WTC11 (cell line): ENCODE measurements around the gene SOX18. TPM values are rescaled to one million over a fixed set of nuclear protein-coding genes. Genes with fewer than 3 reads are reported as not detected.
A peak's percentile ranks its signal among the peaks of the same experiment; 100 is the strongest.

Source experiments
- ATAC-seq: fragments of 200-7000 bp; cut with Tn5 transposase; 2 replicates; pipeline ENCODE4 v1.10.0; 2021; ENCODE audit warnings: mild to moderate bottlenecking, moderate library complexity
- CTCF ChIA-PET: fragments of 300-600 bp; sonication (Branson Sonifier 250); formaldehyde crosslinking; loops from one replicate; lab custom pipeline; 2021; ENCODE audit warnings: antibody characterized with exemption; lab: Charles Lee
- POLR2A ChIA-PET: fragments of 350-600 bp; sonication (Branson Sonifier 250); formaldehyde crosslinking; loops from one replicate; lab custom pipeline; 2021; ENCODE audit warnings: antibody characterized with exemption; lab: Charles Lee
- DNase-seq: peaks from one replicate; pipeline ENCODE4 v3.0.0; 2021; ENCODE audit warnings: low spot score
- H3K27ac Mint-ChIP-seq: 2 replicates; pipeline ENCODE4 v1.8.0; 2021; ENCODE audit warnings: mixed read lengths
- H3K27me3 Mint-ChIP-seq: 2 replicates; pipeline ENCODE4 v1.8.0; 2021; ENCODE audit warnings: low read depth, mild to moderate bottlenecking, moderate library complexity, mixed read lengths
- H3K36me3 Mint-ChIP-seq: 2 replicates; pipeline ENCODE4 v1.8.0; 2021; ENCODE audit warnings: mixed read lengths
- H3K4me1 Mint-ChIP-seq: 2 replicates; pipeline ENCODE4 v1.8.0; 2022; ENCODE audit warnings: mixed read lengths
- H3K4me3 Mint-ChIP-seq: 2 replicates; pipeline ENCODE4 v1.8.0; 2021; ENCODE audit warnings: mild to moderate bottlenecking, moderate library complexity, mixed read lengths
- H3K9me3 Mint-ChIP-seq: 2 replicates; pipeline ENCODE4 v1.8.0; 2021; ENCODE audit warnings: mixed read lengths
- E2F1 ChIP-seq: sonication (generic); formaldehyde crosslinking; IDR thresholded peaks from 2 replicates; pipeline ENCODE4 v1.8.0; 2022; ENCODE audit warnings: mild to moderate bottlenecking, missing genetic modification reagents
- ERG ChIP-seq: fragments of 250-450 bp; sonication (Bioruptor Pico); IDR thresholded peaks from 2 replicates; pipeline ENCODE4 v1.8.0; 2021; ENCODE audit warnings: mild to moderate bottlenecking
- GABPB1 ChIP-seq: sonication (generic); formaldehyde crosslinking; IDR thresholded peaks from 2 replicates; pipeline ENCODE4 v1.8.1; 2023; ENCODE audit warnings: mild to moderate bottlenecking, missing genetic modification reagents
- GRHL2 ChIP-seq: fragments of 250-450 bp; sonication (Bioruptor Pico); IDR thresholded peaks from 2 replicates; pipeline ENCODE4 v1.8.0; 2022; ENCODE audit warnings: mild to moderate bottlenecking, moderate library complexity; ENCODE audit not compliant: insufficient replicate concordance, severe bottlenecking
- NFYB ChIP-seq: sonication (generic); formaldehyde crosslinking; conservative IDR thresholded peaks from 2 replicates; pipeline ENCODE4 v1.8.0; 2022; ENCODE audit warnings: low read depth, missing genetic modification reagents
- NR1H2 ChIP-seq: sonication (generic); formaldehyde crosslinking; IDR thresholded peaks from 2 replicates; pipeline ENCODE4 v1.9.0; 2021; ENCODE audit warnings: mild to moderate bottlenecking, moderate library complexity, missing genetic modification reagents
- OVOL2 ChIP-seq: fragments of 250-450 bp; sonication (Bioruptor Pico); IDR thresholded peaks from 2 replicates; pipeline ENCODE4 v1.9.0; 2021; ENCODE audit warnings: mild to moderate bottlenecking, borderline replicate concordance
- ZBTB43 ChIP-seq: sonication (generic); formaldehyde crosslinking; IDR thresholded peaks from 2 replicates; pipeline ENCODE4 v1.8.1; 2023; ENCODE audit warnings: mild to moderate bottlenecking, missing genetic modification reagents
- ZNF121 ChIP-seq: sonication (generic); formaldehyde crosslinking; IDR thresholded peaks from 2 replicates; pipeline ENCODE4 v1.8.0; 2023; ENCODE audit warnings: missing genetic modification reagents
- ZNF138 ChIP-seq: sonication (generic); formaldehyde crosslinking; conservative IDR thresholded peaks from 2 replicates; pipeline ENCODE4 v1.8.1; 2022; ENCODE audit warnings: mild to moderate bottlenecking, moderate library complexity, missing genetic modification reagents
- ZNF232 ChIP-seq: sonication (generic); formaldehyde crosslinking; IDR thresholded peaks from 2 replicates; pipeline ENCODE4 v1.8.0; 2022; ENCODE audit warnings: mild to moderate bottlenecking, missing genetic modification reagents
- total RNA-seq: library from RNA; stranded (reverse); gene quantifications from 3 replicates; pipeline ENCODE4 v1.2.3, GENCODE V29; 2021

SOX18 gene
- total RNA-seq, 1 experiment from 2014 or later: 0.81 TPM

- H3K36me3 Mint-ChIP-seq: no peaks in the 10 kb centered on the region
- H3K27ac Mint-ChIP-seq: peak overlapping the region; percentile 63; the same call in 1 of the 2 replicates
- ChIA-PET POLR2A (interaction anchor here (1.4 kb wide), 1 partner anchor 15 kb away, joined by 4 read pairs; the partner anchor contains the start of gene OPRL1), CTCF (interaction anchor here (0.8 to 2.1 kb wide), 10 partner anchors 8 to 110 kb away, joined by 3 to 16 read pairs (median 5); partner anchors contain the start of genes LKAAEAR1, OPRL1 and RGS19)
- H3K9me3 Mint-ChIP-seq: no peaks in the 10 kb centered on the region
- H3K27me3 Mint-ChIP-seq: peaks cover 2% of the 10 kb centered on the region; the same call in 1 of the 2 replicates
- DNase-seq: no peak
- no peak overlapping the region for H3K4me3 Mint-ChIP-seq
- peaks cover 32% of the 10 kb centered on the region for H3K4me1 Mint-ChIP-seq
- ATAC-seq: no peak
- TF ChIP-seq GRHL2 (no peak), GABPB1 (CRISPR knock-in tag) (peak; percentile 52), ERG (no peak), ZNF138 (CRISPR knock-in tag) (no peak)
These were observed 15.9 kb upstream of the SOX18 start for GRCh38 chr20:64065062-64065973.

GRCh38 chr20:64064145-64064698 is 14.8 kb upstream of the SOX18 start:
- peak overlapping the region; percentile 82 for H3K4me3 Mint-ChIP-seq
- no peak for DNase-seq
- ATAC-seq: no peak
- H3K9me3 Mint-ChIP-seq: no peaks in the 10 kb centered on the region
- H3K4me1 Mint-ChIP-seq: peaks cover 32% of the 10 kb centered on the region
- no peaks in the 10 kb centered on the region for H3K36me3 Mint-ChIP-seq
- ChIA-PET POLR2A (interaction anchor here (0.6 kb wide), 1 partner anchor 17 kb away, joined by 3 read pairs; no protein-coding TSS in a partner anchor), CTCF (interaction anchor here (0.6 to 1.3 kb wide), 4 partner anchors 14 to 109 kb away, joined by 3 to 4 read pairs (median 4); partner anchors contain the start of gene LKAAEAR1)
- H3K27me3 Mint-ChIP-seq: peaks cover 7% of the 10 kb centered on the region
- H3K27ac Mint-ChIP-seq: no peak overlapping the region
- no peak for TF ChIP-seq E2F1
- 0 out of 2 replicates have a peak, but pooled peaks have one; percentile 47 for TF ChIP-seq GABPB1 (CRISPR knock-in tag)
- no peak for TF ChIP-seq NFYB

- no peaks in the 10 kb centered on the region for H3K36me3 Mint-ChIP-seq
- H3K4me1 Mint-ChIP-seq: peaks cover 32% of the 10 kb centered on the region
- H3K27ac Mint-ChIP-seq: no peak overlapping the region
- ChIA-PET POLR2A (no interaction called here), CTCF (interaction anchor here (0.9 to 3.0 kb wide), 9 partner anchors 9 to 83 kb away, joined by 3 to 18 read pairs (median 6); partner anchors contain the start of genes PRPF6 and SAMD10)
- peak overlapping the region; percentile 82 for H3K4me3 Mint-ChIP-seq
- H3K27me3 Mint-ChIP-seq: peaks cover 7% of the 10 kb centered on the region
- no peak for TF ChIP-seq NR1H2
- TF ChIP-seq ZBTB43 (CRISPR knock-in tag): 0 out of 2 replicates have a peak, but pooled peaks have one; percentile 37
- TF ChIP-seq GRHL2: no peak
- no peak for TF ChIP-seq OVOL2 (CRISPR knock-in tag)
- TF ChIP-seq ZNF121 (CRISPR knock-in tag): no peak
- TF ChIP-seq GABPB1 (CRISPR knock-in tag): peak; percentile 3; the same call in 1 of the 2 replicates
- TF ChIP-seq ZNF232 (CRISPR knock-in tag): 0 out of 2 replicates have a peak, but pooled peaks have one; percentile 41
- TF ChIP-seq, all 79 proteins: peak for 3
- H3K9me3 Mint-ChIP-seq: no peaks in the 10 kb centered on the region
- DNase-seq (peak; percentile 46), ATAC-seq (peak; percentile 10)
These were observed 14.1 kb upstream of the SOX18 start for GRCh38 chr20:64063389-64064144.
